GM21447 (cell line): ENCODE measurements around the gene FOXD3.
"Not testable (repeated sequence)": the region's sequence is repeated elsewhere in the genome, so short reads cannot be mapped to it uniquely, and the experiment has no call there.

Source experiments
- ATAC-seq: cut with Tn5 transposase; IDR thresholded peaks from one replicate; pipeline ENCODE4 v1.9.1; 2021; ENCODE audit not compliant: unreplicated experiment

The FOXD3 gene

DNA sequence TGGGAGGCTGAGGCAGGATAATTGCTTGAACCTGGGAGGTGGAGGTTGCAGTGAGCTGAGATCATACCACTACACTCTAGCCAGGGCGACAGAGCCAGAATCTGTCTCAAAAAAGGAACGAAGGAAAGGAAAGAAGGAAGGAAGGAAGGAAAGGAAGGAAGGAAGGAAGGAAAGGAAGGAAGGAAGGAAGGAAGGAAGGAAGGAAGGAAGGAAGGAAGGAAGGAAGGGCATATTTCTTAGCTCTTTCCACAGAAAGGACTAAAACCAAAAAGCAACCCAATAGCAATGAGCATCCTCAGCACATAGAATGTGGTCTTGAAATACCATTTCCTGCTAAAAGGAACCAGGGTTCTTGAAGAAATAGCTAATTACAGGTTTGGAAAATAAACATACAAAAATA is 33.9 kb downstream of the FOXD3 start:
- ATAC-seq = not testable (repeated sequence)

DNA sequence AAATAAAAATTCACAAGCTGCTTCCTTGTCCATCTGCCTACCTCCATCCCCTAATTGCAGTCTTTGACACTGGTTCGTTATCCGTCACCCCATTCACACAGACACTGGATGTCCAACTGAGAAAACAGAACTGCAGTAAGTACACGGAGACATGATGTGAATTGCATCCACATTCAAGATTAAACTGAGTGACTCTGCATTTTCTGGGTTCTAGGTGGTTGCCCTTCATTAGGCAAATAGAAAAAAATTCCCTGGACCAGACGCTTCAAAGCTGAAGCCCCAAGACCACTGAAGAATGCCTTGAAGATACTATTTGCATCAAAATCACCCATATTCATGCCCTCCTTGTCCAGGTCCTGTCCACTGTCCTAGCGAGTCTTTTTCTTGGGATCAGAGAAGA is 37.2 kb downstream of the FOXD3 start:
- no peak for ATAC-seq

DNA sequence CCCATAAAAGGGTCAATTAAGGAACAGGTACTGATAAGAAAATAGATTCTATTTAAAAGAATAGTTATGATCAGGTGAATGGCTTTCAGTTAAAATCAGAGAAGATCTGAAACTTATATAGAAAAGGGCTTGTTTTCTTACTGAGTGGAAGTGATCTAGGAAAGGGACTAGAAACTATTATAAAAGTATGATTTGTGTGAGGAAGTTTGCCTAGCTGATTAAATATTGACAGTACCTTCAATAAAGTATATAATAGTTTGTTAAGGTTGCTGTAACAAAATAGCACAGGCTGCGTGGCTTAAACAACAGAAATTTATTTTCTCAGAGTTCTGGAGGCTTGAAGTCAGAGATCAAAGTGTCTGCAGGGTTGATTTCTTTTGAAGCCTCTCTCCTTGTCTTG is 39.7 kb downstream of the FOXD3 start:
- ATAC-seq = no peak

DNA sequence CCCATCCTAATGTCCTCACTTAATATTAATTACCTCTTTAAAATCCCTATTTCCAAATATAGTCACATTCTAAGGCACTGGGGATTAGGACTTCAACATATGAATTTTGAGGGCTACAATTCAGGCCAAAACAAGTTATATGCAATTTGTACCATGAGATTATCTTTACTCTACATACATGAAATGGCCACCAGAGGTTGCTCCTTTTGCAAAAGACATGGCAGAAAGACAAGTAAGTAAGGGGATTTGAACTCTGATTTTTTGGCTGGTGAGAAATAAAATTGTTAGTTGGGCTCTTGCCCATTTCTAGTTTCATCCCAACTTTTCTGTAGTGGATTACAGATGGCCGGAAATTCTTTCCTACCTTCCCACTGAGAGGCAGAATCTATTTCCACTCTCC is 40.2 kb downstream of the FOXD3 start:
- ATAC-seq = no peak

DNA sequence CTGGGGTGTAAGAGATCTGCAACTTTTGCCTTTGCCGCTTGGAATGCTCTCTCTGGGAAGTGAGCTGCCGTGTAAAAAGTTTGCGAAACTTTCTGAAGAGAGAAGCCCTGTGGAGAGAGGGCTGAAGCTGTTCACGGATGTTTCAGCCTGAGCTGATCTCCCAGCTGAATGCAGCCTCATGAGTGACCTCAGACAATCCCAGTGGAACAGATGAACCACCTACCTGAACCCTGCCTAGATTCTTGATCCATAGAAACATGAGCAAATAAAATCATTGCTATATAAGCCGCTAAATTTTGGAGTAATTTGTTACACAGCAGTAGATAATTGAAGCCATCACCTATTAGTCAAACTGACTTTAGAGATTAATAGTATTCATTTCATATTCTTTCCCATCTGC is 40.6 kb downstream of the FOXD3 start:
- ATAC-seq = no peak

DNA sequence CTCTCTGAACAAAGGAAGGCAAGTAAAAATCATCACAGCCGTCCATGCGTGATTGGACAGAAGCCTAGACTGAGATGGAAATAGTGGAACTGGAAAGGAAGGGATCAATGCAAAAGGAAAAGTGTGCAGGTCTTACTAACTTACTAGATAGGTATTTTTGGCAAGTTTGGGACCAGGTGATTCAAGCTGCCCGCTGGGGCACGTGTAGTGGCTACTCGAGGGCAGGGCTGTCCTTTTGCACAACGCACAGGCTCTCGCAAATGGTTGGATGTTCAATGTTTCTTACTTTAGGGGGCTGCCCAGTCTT is 44.5 kb downstream of the FOXD3 start:
- ATAC-seq = no peak

DNA sequence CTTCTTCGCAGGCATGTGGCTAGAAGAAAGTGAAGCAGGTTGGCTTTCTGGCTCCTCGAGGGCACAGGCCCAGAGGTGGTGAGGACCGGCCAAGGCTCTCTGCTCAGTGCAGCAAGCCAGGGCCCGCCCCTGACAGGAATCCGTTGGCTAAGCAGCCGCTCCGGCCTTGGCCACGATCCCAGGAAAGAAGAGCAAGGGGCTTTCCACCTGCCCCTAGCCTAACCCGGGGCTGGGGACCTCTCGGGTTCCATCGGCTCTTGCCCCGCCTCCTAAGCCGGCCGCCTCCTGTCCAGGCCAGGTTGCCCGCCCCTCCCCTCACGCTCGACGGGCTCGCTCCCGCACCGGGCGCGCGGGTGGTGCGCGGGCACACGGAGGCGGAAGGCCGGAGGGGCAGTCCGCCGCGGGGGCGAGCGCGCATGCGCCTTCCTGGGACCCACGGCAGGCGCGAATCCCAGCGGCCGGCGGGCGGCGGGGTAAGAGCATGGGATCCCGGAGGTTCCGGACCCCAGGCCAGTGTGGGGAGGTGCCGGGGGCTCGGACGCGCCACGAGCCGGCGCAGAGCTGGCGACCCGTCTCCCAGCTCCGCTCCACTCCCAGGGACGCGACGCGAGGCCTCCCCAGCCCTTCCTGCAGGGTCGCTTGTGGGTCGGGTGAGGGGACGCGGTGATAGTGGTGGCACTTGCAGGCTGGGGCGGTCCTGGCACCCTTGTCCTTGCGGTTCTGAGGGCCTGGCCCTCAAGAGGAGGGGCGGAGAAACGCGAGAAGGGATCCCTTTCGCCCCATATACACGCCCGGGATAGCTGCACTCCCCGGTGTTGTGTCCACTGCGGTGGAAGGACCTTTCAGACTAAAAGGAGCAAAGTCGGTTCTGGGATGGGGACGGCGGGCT is 45.1 kb downstream of the FOXD3 start, which contains the start of gene ALG6:
Gene ALG6 (plus strand): TSS at position 413 of the 889 bp plus-strand sequence. CDS start 3,351 bp downstream, outside the sequence.
- ATAC-seq = peak; percentile 92

DNA sequence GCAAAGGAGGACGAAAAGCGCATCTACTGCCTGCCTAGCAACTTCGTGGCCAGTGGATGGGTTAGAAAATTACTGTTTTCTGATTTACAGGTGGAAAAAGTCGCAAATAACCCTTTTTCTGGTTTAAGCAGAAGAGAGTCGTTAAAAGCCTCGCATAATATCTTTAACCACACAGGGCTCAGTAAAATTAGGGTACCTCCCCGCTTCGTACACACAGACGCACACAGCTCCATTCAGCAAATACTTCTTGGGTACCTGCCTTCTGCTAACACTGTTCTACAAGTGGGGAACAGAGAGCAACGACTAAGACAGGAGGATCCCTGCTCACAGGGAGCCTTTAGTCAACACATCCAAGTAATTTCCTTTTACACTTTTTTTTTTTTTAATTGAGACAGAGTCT is 45.8 kb downstream of the FOXD3 start:
- ATAC-seq = peak; percentile 16
